ENCODE measurements around the gene UBIAD1.

DNA sequence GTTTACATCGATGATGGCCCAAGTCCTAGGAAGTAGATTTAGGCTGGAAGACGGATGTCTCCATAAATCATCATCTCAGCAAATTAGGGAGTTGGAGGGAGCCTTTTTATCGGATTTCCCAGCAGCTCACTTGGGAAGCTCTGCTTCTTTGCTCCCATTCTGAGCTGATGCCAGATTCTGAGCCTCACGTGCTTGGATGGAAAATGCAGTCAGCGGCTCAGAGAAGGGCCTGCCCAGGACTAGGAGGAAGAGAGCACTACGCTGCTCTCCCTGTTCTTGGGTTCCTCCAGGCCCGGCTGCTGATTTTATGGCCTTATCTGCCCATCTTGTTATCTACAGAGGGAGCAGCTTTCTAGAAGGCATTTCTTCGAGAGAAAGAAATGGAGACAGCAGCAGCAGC, 42.0 kb downstream of the UBIAD1 start:
- TF ChIP-seq, protein P1, sequence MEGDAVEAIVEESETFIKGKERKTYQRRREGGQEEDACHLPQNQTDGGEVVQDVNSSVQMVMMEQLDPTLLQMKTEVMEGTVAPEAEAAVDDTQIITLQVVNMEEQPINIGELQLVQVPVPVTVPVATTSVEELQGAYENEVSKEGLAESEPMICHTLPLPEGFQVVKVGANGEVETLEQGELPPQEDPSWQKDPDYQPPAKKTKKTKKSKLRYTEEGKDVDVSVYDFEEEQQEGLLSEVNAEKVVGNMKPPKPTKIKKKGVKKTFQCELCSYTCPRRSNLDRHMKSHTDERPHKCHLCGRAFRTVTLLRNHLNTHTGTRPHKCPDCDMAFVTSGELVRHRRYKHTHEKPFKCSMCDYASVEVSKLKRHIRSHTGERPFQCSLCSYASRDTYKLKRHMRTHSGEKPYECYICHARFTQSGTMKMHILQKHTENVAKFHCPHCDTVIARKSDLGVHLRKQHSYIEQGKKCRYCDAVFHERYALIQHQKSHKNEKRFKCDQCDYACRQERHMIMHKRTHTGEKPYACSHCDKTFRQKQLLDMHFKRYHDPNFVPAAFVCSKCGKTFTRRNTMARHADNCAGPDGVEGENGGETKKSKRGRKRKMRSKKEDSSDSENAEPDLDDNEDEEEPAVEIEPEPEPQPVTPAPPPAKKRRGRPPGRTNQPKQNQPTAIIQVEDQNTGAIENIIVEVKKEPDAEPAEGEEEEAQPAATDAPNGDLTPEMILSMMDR (IDR thresholded peaks at IDR 0.05; ENCODE audit: insufficient read depth, low read length, poor library complexity, severe bottlenecking) = no peak
- no peak for TF ChIP-seq EZH2phosphoT487 (conservative IDR thresholded peaks at IDR 0.05; ENCODE audit: low read length)

All from SU-DHL-6 (cell line).